HL-60 (cell line): Measurements from ENCODE around the gene GOLGA3.

Experiments used
- DNase-seq, 2 experiments: peaks; one replicate each; pipeline ENCODE4 v3.0.0-alpha.2; 2010 to 2020; ENCODE audit warnings: low read depth in 1 of 2, low spot score in 1 of 2
- H3K27ac ChIP-seq: fragments of 250-450 bp; sonication (Bioruptor Pico); replicated peaks from 2 replicates; pipeline ENCODE4 v1.5.1; 2020; ENCODE audit warnings: mild to moderate bottlenecking, moderate library complexity
- H3K27me3 ChIP-seq: fragments of 250-450 bp; sonication (Bioruptor Pico); 2 replicates; pipeline ENCODE4 v1.5.1; 2021; ENCODE audit warnings: mild to moderate bottlenecking, moderate library complexity; ENCODE audit not compliant: insufficient read depth, poor library complexity, severe bottlenecking
- H3K4me3 ChIP-seq: replicated peaks from 2 replicates; pipeline ENCODE4 v1.5.1; 2011; ENCODE audit warnings: mild to moderate bottlenecking, control low read depth, low read length; ENCODE audit not compliant: insufficient read depth
- CTCF ChIP-seq: IDR thresholded peaks from one replicate; pipeline ENCODE4 v1.5.1; 2011; ENCODE audit warnings: low read length, control low read depth, inconsistent platforms; ENCODE audit not compliant: insufficient read depth
- GABPA ChIP-seq: IDR thresholded peaks from 2 replicates; pipeline ENCODE4 v1.6.1; 2012; ENCODE audit warnings: low read depth
- POLR2AphosphoS5 ChIP-seq: IDR thresholded peaks from 2 replicates; pipeline ENCODE4 v1.6.1; 2012; ENCODE audit warnings: low read depth
- REST ChIP-seq: IDR thresholded peaks from 2 replicates; pipeline ENCODE4 v1.6.1; 2012; ENCODE audit warnings: low read depth; ENCODE audit not compliant: insufficient replicate concordance
- SPI1 ChIP-seq: IDR thresholded peaks from 2 replicates; pipeline ENCODE4 v1.6.1; 2012; ENCODE audit warnings: low read depth, mild to moderate bottlenecking, borderline replicate concordance

The GOLGA3 gene

GRCh38 chr12:132775502-132776229, 53.0 kb downstream of the GOLGA3 start:
- no peak for DNase-seq
- Histone ChIP-seq H3K4me3 (no peak overlapping the region), H3K27me3 (no peaks in the 10 kb centered on the region), H3K27ac (no peak overlapping the region)
- no peak for TF ChIP-seq SPI1
- no peak for TF ChIP-seq REST
- no peak for TF ChIP-seq GABPA
- TF ChIP-seq POLR2AphosphoS5, result no peak

DNA sequence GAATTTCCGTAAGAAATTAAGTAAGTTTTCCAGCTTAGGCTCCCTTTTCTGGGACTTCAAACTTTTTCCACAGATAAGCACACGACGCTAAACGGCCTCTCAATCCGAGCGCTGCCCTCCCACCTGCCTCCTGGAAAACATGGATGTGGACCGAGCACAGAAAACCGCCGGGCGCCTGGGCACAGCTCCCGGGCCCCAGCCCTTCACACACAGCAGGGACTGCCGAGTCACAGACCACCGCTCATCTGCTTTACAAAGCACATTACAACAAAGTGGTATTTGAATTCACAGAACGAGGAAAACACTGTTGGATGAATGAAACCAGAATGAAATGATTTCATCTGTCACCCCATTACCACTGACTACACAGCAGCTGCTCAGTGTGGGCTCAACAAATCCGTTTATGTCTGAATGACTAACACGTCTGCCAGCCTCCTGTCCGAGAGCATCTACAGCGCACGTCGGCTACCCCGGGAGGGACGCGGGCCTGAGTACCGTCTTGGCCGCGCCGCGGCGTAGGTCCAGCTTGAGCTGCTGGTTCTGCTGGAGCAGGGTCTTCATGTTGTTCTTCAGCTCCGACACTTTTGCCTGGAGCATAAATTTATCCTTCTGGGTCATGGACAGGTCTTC, 53.9 kb downstream of the GOLGA3 start:
- H3K27me3 ChIP-seq, result no peaks in the 10 kb centered on the region
- no peak overlapping the region; the same call in 1 of the 2 replicates for H3K27ac ChIP-seq
- no peak for TF ChIP-seq GABPA
- TF ChIP-seq SPI1, result no peak
- no peak for TF ChIP-seq POLR2AphosphoS5
- TF ChIP-seq CTCF, result no peak
- TF ChIP-seq REST, result no peak
- DNase-seq, result no peak
- H3K4me3 ChIP-seq, result no peak overlapping the region

DNA sequence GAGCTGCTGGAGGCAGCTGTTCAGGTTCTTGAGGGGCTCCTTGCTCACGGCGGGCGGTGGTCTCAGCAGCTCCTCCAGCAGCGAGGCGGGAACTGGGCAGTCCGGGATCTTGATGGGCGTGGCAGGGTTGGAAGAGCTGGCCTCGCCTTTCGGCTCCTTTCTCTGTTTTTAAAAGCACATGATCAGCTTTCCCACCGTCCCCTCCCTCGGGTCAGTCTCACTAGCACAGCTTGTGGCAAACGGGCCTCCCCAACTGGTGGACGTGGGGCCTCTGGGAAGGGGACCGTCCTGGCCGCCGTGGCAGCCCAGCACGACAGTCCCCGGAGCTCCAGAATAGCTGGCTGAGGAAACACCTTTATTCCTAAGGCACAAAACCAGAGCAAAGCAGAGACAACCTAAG, 54.5 kb downstream of the GOLGA3 start:
- no peak overlapping the region; the same call in 1 of the 2 replicates for H3K27ac ChIP-seq
- no peak overlapping the region for H3K4me3 ChIP-seq
- DNase-seq, result no peak
- no peaks in the 10 kb centered on the region for H3K27me3 ChIP-seq
- no peak for TF ChIP-seq CTCF
- no peak for TF ChIP-seq REST
- TF ChIP-seq SPI1, result no peak
- no peak for TF ChIP-seq GABPA
- no peak for TF ChIP-seq POLR2AphosphoS5
